GM12878 (cell line): ENCODE data around the gene TTYH1.

Experiments
- CTCF ChIP-seq, 3 experiments: IDR thresholded peaks in 2 of 3; conservative IDR thresholded peaks in 1 of 3; 2 replicates each; pipeline ENCODE4 v1.5.1; 2011; ENCODE audit warnings: low read depth in 3 of 3, low read length in 3 of 3, mild to moderate bottlenecking in 3 of 3, control low read depth in 2 of 3, moderate library complexity in 2 of 3, inconsistent platforms in 1 of 3, mixed read lengths in 1 of 3; ENCODE audit not compliant: control insufficient read depth in 2 of 3, insufficient read depth in 1 of 3; ENCODE audit errors: extremely low read depth in 1 of 3
- POLR2A ChIP-seq: IDR thresholded peaks from 2 replicates; pipeline ENCODE4 v1.6.1; 2011; ENCODE audit warnings: low read depth, mild to moderate bottlenecking, low read length

- TF ChIP-seq CTCF (IDR thresholded peaks at IDR 0.05 in 2 of 3, conservative IDR thresholded peaks at IDR 0.05 in 1 of 3; ENCODE audit: control insufficient read depth in 2 of 3, extremely low read depth in 1 of 3, insufficient read depth in 1 of 3, low read depth in 3 of 3, low read length in 3 of 3) (no peak), POLR2A (no peak)
Measured at GRCh38 chr19:54464044-54464629, 48.9 kb downstream of the TTYH1 start.
